AG10803 (cell line): ENCODE measurements around the gene ITPR3.
A peak's percentile ranks its signal among the peaks of the same experiment; 100 is the strongest.

Source experiments
- DNase-seq: peaks from one replicate; pipeline ENCODE4 v3.0.0; 2010; ENCODE audit warnings: low read depth
- H3K4me3 ChIP-seq: 2 replicates; pipeline ENCODE4 v1.5.1; 2011; ENCODE audit warnings: mild to moderate bottlenecking, low read length, control low read depth
- TF ChIP-seq, protein P1 (sequence below): conservative IDR thresholded peaks from 2 replicates; pipeline ENCODE4 v1.5.1; 2011; ENCODE audit warnings: mild to moderate bottlenecking, low read length, control low read depth, inconsistent platforms

ITPR3 gene

DNA sequence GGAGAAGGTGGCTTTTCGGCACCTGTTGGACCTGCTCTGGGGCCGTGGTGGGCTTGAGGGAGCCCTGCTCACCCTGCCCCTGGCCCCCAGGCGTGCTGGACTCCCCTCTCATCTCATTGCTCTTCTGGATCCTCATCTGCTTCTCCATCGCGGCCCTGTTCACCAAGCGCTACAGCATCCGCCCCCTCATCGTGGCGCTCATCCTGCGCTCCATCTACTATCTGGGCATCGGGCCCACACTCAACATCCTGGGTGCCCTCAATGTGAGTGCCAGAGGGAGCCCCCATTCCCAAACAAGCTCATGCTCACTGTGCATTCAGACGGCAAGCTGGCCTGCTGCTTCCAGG lies 68.0 kb downstream of the ITPR3 start:
- TF ChIP-seq, protein P1, sequence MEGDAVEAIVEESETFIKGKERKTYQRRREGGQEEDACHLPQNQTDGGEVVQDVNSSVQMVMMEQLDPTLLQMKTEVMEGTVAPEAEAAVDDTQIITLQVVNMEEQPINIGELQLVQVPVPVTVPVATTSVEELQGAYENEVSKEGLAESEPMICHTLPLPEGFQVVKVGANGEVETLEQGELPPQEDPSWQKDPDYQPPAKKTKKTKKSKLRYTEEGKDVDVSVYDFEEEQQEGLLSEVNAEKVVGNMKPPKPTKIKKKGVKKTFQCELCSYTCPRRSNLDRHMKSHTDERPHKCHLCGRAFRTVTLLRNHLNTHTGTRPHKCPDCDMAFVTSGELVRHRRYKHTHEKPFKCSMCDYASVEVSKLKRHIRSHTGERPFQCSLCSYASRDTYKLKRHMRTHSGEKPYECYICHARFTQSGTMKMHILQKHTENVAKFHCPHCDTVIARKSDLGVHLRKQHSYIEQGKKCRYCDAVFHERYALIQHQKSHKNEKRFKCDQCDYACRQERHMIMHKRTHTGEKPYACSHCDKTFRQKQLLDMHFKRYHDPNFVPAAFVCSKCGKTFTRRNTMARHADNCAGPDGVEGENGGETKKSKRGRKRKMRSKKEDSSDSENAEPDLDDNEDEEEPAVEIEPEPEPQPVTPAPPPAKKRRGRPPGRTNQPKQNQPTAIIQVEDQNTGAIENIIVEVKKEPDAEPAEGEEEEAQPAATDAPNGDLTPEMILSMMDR, result no peak
- no peak overlapping the region for H3K4me3 ChIP-seq
- no peak for DNase-seq

DNA sequence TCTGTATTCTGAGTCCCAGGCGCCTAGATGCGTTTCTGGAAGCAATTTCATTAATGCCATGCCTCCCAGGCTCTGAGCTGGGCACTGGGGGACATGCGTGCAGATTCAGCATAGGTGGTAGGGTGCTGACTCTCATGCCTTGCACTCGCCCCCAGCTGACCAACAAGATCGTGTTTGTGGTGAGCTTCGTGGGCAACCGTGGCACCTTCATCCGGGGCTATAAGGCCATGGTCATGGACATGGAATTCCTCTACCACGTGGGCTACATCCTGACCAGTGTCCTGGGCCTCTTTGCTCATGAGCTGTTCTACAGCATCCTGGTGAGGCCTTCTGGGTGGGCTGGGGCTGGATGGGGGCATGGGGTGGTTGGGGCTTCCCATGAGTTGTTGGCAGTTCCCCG lies 68.8 kb downstream of the ITPR3 start:
- no peak for DNase-seq
- no peak overlapping the region for H3K4me3 ChIP-seq
- TF ChIP-seq, protein P1, result no peak

DNA sequence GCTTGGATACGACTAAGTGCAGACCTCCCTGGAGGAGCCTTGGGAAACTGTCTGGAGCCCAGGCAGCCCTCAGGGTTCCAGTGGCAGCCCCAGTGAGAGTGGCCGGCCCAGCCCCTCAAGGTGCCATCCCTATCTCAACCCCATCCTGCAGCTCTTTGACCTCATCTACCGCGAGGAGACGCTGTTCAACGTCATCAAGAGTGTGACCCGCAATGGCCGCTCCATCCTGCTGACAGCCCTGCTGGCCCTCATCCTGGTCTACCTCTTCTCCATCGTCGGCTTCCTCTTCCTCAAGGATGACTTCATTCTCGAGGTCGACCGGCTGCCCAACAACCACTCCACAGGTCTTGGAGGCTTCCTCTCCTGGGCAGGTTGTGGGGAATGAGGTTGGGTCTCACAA lies 69.6 kb downstream of the ITPR3 start:
- DNase-seq, result no peak
- H3K4me3 ChIP-seq, result no peak overlapping the region
- TF ChIP-seq, protein P1, result no peak

DNA sequence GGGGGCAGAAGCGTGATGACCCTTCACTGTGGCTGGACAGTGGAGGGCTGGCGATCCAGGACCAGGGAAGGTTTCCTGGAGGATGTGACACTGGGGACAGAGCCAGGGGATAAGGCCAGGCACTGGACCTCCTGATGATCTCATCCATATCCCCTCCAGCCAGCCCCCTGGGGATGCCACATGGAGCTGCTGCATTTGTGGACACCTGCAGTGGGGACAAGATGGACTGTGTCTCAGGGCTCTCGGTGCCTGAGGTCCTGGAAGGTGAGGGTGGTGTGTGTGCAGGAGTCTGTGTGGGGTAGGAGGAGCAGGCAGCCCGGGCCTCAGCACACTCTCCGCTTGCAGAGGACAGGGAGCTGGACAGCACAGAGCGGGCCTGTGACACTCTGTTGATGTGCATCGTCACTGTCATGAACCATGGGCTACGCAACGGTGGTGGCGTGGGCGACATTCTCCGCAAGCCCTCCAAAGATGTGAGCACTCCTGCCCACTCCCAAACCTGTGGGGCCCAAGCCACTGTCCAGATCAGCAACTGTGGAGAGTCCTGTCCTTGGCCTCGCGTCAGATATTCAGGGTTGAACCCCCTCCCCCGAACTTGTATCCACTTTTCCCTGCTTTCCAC lies 70.4 kb downstream of the ITPR3 start:
- no peak overlapping the region for H3K4me3 ChIP-seq
- no peak for DNase-seq
- TF ChIP-seq, protein P1, result no peak

DNA sequence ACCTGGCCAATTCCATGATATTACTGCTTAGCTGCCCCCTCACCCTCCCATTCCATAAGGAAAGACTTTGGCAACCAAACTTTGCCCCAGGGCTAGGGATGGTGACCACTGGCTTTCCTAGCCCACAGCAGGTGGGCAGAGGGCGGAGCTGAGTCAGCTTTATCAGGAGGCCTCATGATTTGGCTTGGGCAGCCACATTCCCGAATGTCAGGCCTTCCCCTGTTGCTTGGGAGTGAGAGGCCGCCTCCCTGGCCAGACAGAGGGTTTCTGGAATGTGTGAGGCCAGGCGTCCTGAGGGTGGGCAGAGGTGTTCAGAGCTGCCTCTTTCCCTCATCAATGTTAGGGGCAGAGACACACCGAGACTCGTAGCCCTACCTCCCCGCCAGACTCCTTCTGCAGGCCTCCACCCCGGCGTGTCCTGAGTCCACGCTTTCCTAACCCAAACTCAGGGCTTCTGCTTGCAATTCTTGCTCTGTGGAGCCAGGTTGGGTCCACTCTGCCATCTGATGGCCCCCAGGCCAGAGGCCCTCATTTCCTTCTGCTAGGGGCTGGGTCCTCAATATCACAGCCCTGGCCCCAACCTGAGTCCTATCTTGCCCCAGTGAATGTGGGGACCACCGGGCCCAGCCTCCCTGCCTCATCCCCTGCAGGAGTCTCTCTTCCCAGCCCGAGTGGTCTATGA lies 71.1 kb downstream of the ITPR3 start:
- TF ChIP-seq, protein P1, result no peak
- peak; percentile 27 for DNase-seq
- H3K4me3 ChIP-seq, result no peak overlapping the region

DNA sequence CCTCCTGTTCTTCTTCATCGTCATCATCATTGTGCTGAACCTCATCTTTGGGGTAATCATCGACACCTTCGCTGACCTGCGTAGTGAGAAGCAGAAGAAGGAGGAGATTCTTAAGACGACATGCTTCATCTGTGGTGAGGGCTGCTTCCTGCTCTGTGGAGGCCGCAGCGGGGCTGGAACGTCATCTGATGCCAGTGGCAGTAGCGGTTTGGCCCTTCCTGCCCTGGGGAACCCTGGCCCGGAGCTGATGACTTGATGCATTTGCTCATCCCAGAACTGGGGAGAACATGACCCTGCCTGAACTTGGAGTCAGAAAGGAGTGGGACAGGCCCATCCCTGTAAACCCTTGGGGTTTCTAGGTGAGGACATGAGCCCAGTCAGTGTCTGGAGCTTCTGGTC lies 71.6 kb downstream of the ITPR3 start:
- TF ChIP-seq, protein P1, result no peak
- peak; percentile 80 for DNase-seq
- H3K4me3 ChIP-seq, result no peak overlapping the region
